ENCODE results near the gene PROM1.
A peak's percentile ranks its signal among the peaks of the same experiment; 100 is the strongest.

PROM1 gene

DNA sequence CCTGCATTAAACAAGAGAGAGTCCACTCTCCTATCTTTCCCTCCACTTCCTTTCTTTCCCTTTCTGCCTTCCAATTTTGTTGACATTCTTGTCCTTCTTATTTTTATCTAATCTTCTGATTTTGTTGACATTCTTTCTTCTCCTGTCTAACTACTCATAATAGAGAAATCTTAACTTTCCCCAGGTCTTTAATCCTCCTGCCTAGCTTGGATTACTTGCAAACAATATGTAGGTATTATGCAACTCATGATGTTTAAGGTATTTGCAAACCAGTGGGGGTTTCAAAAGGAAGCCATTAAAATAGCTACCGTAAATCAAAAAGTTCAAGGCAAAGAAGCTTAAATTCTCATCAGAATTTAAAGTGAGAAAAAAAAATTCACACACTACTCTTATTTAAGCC lies 53.9 kb downstream of the PROM1 start:
- FAIRE-seq (no peak), DNase-seq (ENCODE audit: low spot score) (no peak)

GRCh38 chr4:16029262-16029661 lies 54.6 kb downstream of the PROM1 start:
- FAIRE-seq: no peak

GRCh38 chr4:16027626-16028025 lies 56.2 kb downstream of the PROM1 start:
- FAIRE-seq: no peak
- DNase-seq (ENCODE audit: low spot score): no peak

More at GRCh38 chr4:16029262-16029661, 54.6 kb downstream of the PROM1 start:
- peak; percentile 8 for DNase-seq (ENCODE audit: low spot score)

DNA sequence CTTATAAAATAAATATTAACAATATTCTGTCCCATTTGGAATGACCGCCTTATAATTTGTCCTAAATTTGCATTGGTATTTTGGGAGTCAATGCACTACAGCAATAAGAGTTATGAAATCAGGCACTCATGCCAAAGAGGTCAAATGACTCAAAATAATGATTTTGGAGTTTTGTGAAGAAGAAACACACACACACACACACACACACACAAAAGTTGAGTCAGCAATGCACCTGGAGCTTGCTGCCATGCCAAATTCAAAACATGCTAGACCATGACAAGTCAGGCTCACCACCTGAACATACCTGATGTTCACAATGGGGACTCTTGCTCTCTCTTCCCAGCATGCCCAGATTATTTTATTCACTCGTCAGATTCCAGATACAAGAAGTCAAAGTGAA lies 56.7 kb downstream of the PROM1 start:
- DNase-seq (ENCODE audit: low spot score) (no peak), FAIRE-seq (no peak)

DNA sequence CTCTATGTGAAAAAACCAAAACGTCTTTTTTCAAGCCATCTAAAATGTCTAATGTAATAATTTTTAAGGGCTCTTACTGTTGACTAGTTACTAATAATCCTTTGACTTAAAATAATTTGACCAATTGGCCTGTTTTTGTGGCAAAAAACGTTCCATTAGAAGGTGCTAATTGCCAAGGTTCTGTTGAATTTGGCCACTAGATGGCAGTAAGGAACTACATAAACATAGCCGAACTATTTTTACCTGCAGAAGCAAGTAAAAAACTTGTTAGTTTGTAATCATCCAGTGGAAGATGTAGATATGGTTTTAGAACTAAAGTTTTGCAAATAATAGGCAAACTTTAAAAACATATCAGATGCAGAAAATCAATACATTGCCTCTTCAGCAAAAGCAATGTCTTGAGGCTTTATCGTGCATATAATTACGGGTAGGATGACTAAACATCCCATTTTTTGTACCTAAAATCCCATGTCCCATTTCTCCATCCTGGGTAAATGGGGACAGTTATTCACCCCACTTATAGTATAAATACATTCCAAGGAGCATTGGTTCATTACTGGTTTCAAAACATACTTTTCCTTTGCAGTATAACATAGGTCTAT lies 57.6 kb downstream of the PROM1 start:
- FAIRE-seq: no peak

DNA sequence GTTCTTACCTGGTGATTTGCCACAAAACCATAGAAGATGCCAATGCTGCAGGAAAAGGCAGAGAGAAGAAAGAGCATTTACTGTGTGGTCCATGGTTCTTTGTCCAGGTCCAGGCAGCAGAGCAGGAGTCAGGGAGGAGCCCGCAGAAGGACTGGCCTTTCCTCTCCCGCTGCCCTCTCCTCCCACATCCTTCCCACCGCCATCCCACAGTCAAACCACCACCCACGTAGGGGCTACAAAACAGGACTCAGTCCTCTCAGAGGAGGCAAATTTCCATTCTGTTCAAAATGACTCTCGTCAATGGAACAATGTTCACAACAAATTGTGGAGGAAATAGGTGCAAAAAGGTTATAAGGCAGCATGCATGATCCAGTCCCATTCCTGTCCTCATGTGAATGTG lies 58.6 kb downstream of the PROM1 start:
- DNase-seq (ENCODE audit: low spot score) (no peak), FAIRE-seq (no peak)

More for the DNA sequence above, 57.6 kb downstream of the PROM1 start:
- peak; percentile 24 for DNase-seq (ENCODE audit: low spot score)

DNA sequence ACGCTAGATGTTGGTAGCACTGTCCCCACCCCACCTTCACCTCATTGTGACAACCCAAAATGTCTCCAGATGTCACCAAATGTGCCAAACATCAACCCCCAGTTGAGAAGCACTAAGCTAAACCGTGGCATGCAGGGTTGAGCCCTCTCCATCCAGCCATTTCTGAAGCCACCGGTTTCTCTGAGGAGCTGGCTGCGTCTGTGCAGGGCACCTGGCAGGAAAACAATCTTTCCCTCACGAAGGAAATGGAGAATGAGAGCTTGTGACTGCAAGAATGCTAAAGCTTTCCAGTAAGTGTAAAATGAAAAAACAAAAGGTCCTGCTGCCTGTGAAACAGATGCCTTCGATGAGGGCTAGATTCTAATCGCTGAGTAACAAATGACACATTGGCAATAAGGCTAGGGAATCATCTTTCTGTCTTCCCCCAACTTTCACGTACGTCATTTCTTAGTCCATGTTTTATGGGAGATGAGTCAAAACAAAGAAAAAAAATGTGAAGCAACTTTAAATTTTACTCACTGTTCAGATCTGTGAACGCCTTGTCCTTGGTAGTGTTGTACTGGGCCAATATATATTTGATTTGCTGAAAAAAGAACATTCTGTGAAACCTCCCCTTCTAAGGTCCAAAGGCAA lies 59.9 kb downstream of the PROM1 start:
- FAIRE-seq: no peak
- no peak for DNase-seq (ENCODE audit: low spot score)

GRCh38 chr4:16021804-16022560 lies 61.8 kb downstream of the PROM1 start:
- FAIRE-seq (no peak), DNase-seq (ENCODE audit: low spot score) (no peak)

DNA sequence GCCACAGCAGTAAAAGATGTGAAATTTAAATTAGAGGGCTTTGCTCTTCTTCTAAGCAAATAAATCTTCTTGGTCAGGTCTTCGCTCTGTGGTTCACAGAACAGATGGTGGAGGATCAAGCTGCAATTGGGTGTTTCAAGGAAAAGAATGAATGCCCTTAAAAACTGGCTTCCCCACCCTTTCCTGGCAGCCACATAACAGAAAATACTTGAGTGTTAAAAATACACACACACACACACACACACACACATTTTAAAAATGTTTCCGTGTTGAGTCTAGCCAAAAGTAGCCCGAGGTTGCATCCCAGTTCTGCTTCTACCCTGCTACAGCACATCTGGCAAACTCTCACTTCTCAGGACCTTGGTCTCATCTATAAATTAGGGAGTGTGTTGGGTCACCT lies 64.2 kb downstream of the PROM1 start:
- DNase-seq (ENCODE audit: low spot score): no peak
- FAIRE-seq: no peak

- DNase-seq (ENCODE audit: low spot score): no peak
- no peak for FAIRE-seq
Measured at GRCh38 chr4:16018841-16019240, 65.0 kb downstream of the PROM1 start.

DNA sequence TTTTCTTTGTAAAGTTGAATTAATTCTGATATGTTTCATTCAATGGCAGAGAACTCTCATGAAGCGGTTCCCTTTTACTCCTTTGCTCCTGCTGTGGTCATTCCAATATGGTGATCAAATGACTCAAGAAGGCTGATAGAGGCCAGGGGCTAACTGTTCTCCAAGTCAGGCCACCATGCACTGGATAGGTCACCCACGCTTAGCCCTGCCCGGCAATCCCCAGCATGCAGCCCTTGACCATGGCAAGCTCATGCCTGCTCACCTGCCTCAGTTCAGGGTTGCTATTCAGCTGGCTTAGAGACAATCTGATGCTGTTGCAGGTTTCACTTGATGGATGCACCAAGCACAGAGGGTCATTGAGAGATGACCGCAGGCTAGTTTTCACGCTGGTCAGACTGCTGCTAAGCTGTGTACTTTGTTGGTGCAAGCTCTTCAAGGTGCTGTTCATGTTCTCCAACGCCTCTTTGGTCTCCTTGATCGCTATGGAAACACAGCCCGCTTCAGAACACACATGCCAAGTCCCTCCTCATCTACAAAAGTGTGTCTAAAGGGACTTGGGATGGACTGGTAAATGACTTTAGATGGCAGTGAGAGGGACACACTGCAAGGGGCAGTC lies 65.7 kb downstream of the PROM1 start:
- no peak for FAIRE-seq
- no peak for DNase-seq (ENCODE audit: low spot score)

GRCh38 chr4:16016536-16016935 lies 67.3 kb downstream of the PROM1 start:
- DNase-seq (ENCODE audit: low spot score) (no peak), FAIRE-seq (no peak)

- no peak for FAIRE-seq
Measured at GRCh38 chr4:16011173-16011572, 72.7 kb downstream of the PROM1 start.

GRCh38 chr4:16009153-16009552 lies 74.7 kb downstream of the PROM1 start:
- DNase-seq (ENCODE audit: low spot score) (no peak), FAIRE-seq (no peak)

More at GRCh38 chr4:16011173-16011572, 72.7 kb downstream of the PROM1 start:
- no peak for DNase-seq (ENCODE audit: low spot score)

GRCh38 chr4:16007471-16008095 lies 76.2 kb downstream of the PROM1 start:
- FAIRE-seq: no peak
- no peak for DNase-seq (ENCODE audit: low spot score)

DNA sequence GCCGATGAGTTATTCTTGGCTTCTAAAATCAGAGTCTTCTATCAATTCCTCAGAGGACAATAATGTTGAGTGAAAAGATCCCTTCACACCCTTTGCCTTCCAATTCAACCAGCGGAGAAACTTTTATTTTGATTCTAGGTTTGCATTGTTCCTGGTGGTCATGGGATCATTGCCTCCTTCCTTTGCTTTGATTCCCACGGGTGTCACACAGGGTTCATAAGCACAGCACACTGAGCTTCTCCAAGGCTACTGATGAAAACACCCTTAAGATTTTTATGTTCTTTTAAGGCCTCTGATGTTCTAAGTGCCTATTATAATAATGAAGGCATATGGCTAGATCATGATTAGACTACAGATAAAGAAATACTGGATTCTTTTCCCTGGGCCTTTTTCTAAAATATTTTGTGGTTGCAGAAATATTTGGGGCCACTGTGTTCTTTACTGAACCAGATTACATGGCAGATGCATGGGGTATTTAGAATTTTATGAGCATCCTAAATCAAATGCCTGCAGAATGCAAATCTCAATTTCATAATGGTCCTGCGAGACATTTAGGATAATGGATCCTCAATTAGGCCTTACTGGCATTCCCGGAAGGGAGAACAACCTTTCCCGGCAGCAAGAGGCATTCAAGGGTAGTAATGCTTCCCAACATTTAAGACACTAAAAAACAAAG lies 76.9 kb downstream of the PROM1 start:
- no peak for FAIRE-seq
- no peak for DNase-seq (ENCODE audit: low spot score)

DNA sequence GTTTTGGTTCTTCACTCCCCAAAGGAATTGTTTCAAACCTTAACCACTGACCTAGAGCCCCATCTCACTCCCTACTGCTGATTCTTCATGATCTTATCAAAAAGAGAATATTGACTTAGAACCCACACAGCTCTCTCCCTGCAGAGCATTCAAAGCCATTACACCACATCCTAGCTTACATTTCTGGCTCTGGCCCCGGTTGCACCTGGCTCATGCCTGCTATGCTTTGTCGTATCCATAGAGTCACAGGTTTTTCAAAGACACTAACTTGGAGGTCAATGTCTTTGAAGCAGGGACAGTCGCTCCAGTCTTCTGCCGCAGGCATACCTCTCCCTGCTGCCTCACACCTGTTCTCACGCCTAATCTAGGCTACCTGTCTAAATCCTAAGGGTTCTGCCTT lies 78.1 kb downstream of the PROM1 start:
- DNase-seq (ENCODE audit: low spot score) (no peak), FAIRE-seq (no peak)

DNA sequence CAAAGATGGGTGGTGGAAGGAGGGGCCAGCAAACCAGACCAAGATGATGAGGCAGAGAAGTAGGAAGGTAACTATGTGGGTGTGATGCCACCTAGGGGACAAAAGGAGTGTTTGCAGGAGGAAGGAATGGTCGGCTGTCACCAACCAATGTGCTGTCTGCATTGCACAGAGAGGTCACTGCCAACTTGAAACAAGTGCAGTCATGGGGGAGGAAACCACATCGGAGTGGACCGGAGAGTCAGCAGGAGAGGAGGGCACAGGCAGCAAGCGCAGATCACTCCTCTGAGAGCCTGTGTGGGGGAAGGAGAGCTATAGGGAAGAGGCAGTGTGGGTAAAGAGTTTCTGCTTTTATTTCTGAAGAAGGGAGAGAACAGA lies 82.4 kb downstream of the PROM1 start:
- FAIRE-seq: peak; percentile 75
- DNase-seq (ENCODE audit: low spot score): peak; percentile 74

- FAIRE-seq (no peak), DNase-seq (ENCODE audit: low spot score) (no peak)
Measured at GRCh38 chr4:16000708-16001483, 82.9 kb downstream of the PROM1 start.

- FAIRE-seq: no peak
- DNase-seq (ENCODE audit: low spot score): no peak
Measured at GRCh38 chr4:15996773-15997172, 87.0 kb downstream of the PROM1 start.

Data from urothelium cell line (cell line).